ENCODE data around the gene CFAP141.

CFAP141 gene

GRCh38 chr1:154171880-154172279, 34.3 kb downstream of the CFAP141 start:
- DNase-seq (ENCODE audit: low spot score) = no peak
- no peak for TF ChIP-seq CTCF (IDR thresholded peaks at IDR 0.05)
- H3K27ac ChIP-seq = no peak overlapping the region
- no peak overlapping the region for H3K4me3 ChIP-seq

- Histone ChIP-seq H3K27ac (no peak overlapping the region), H3K4me3 (no peak overlapping the region)
- no peak for TF ChIP-seq CTCF (IDR thresholded peaks at IDR 0.05)
- no peak for DNase-seq (ENCODE audit: low spot score)
Observed at GRCh38 chr1:154171223-154171583, 34.9 kb downstream of the CFAP141 start.

GRCh38 chr1:154170547-154171222, 35.4 kb downstream of the CFAP141 start:
- H3K4me3 ChIP-seq = no peak overlapping the region
- no peak overlapping the region for H3K27ac ChIP-seq
- DNase-seq (ENCODE audit: low spot score) = no peak
- no peak for TF ChIP-seq CTCF (IDR thresholded peaks at IDR 0.05)

DNA sequence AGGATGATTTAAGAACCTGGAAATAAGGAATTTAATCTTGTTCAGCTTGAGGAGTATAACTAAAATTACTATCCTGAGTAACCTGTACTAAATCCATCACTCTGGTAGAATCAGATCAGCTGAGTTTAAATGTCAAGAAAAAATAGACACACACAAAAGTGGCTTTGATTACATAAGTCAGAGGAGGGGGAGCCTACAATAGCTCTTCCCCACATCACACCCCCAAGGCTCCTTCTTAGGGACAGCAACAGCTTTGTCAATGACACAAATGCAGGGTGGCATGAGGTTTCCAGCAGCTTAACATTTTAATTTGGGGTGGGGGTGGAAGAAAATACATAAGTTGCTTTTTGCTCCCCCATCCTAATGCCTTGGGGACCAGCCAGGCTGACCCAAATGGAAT, 38.7 kb downstream of the CFAP141 start:
- H3K27ac ChIP-seq = no peak overlapping the region
- no peak overlapping the region for H3K4me3 ChIP-seq
- DNase-seq (ENCODE audit: low spot score) = no peak
- no peak for TF ChIP-seq CTCF (IDR thresholded peaks at IDR 0.05)

GRCh38 chr1:154166207-154166606, 39.9 kb downstream of the CFAP141 start:
- no peak for DNase-seq (ENCODE audit: low spot score)
- no peak overlapping the region for H3K27ac ChIP-seq
- TF ChIP-seq CTCF (IDR thresholded peaks at IDR 0.05) = no peak

GRCh38 chr1:154159554-154159953, 46.6 kb downstream of the CFAP141 start:
- H3K4me3 ChIP-seq = no peak overlapping the region
- peak overlapping the region in 1 of 2 donors; percentile 20 for H3K27ac ChIP-seq
- DNase-seq (ENCODE audit: low spot score) = no peak
- TF ChIP-seq CTCF (IDR thresholded peaks at IDR 0.05) = no peak

More at GRCh38 chr1:154166207-154166606, 39.9 kb downstream of the CFAP141 start:
- H3K4me3 ChIP-seq = no peak overlapping the region

DNA sequence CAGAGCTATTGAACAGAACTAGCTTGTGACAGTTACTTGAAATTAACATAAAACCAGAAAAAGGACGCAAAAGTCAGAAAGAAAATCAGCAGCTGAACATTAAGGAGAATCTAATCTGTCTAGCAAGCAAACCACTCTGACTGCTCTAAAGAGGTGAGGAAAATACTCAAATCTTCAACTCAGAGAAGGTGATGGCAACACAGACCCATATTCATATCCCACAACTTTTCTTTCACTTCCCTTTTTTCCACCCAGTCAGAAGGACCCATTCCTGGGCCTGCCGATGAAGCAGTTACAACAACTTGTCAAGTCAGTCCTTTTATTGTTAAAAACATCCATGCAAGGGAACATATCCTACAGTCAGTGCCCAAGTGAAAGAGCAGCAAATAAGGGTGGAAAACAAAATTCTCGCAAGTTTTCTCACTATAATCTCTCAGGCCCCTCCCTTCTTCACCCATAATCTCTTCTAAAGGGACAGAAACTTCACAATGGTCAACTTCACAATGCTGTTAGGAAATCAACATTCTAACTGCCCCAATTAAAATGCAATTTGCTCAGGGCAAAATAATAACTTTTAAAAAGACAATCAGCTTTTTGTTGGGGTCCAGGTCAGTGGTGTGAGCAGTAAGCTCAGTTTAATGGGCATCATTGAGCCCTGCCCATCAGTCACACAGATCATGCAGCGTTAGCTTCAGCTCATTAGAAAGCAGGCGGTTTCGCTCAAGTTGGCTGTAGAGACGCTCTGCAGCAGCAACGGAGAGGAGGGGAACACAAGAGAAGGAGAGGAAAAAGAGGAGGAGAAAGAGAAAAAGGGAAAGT, 47.6 kb downstream of the CFAP141 start:
- no peak for DNase-seq (ENCODE audit: low spot score)
- H3K4me3 ChIP-seq = no peak overlapping the region
- H3K27ac ChIP-seq = peak overlapping the region in 1 of 2 donors; percentile 20
- no peak for TF ChIP-seq CTCF (IDR thresholded peaks at IDR 0.05)
